Cardiac muscle cell (in vitro differentiated cells and primary cell): ENCODE measurements around the gene ATG16L1. TPM values are rescaled to one million over a fixed set of nuclear protein-coding genes. Genes with fewer than 3 reads are reported as not detected.

ENCODE experiments used
- DNase-seq, 2 donors: peaks; one replicate each; pipeline versions ENCODE4 v3.0.0 to v3.0.0-alpha.2; 2010 to 2017; ENCODE audit warnings: low read depth in 1 of 2, low spot score in 1 of 2
- H3K27ac ChIP-seq: fragments of 200-600 bp; sonication (generic); 2 replicates; pipeline ENCODE4 v1.5.1; 2016
- H3K27me3 ChIP-seq: fragments of 200-600 bp; sonication (generic); 2 replicates; pipeline ENCODE4 v1.6.0; 2016; ENCODE audit warnings: control low read depth
- H3K36me3 ChIP-seq: fragments of 200-600 bp; sonication (generic); 2 replicates; pipeline ENCODE4 v1.5.1; 2016; ENCODE audit warnings: control low read depth
- H3K4me1 ChIP-seq: fragments of 200-600 bp; sonication (generic); 2 replicates; pipeline ENCODE4 v1.8.1; 2017; ENCODE audit warnings: low read depth, mild to moderate bottlenecking, mixed run types
- H3K4me3 ChIP-seq: fragments of 200-600 bp; sonication (generic); 2 replicates; pipeline ENCODE4 v1.5.1; 2016; ENCODE audit warnings: mild to moderate bottlenecking
- H3K9me3 ChIP-seq: fragments of 200-600 bp; sonication (generic); 2 replicates; pipeline ENCODE4 v1.5.1; 2017; ENCODE audit warnings: low read depth, mild to moderate bottlenecking, control low read depth
- CTCF ChIP-seq: IDR thresholded peaks from 2 replicates; pipeline ENCODE4 v1.5.1; 2012; ENCODE audit warnings: low read depth, mild to moderate bottlenecking, low read length
- polyA plus RNA-seq: library from polyadenylated mRNA; unstranded; fragments of >200 nt; fragmentation: Nextera tagmentation; extraction: Ambion mirVana; gene quantifications from 2 replicates; pipeline ENCODE4 v1.2.1, GENCODE V29; 2016
- total RNA-seq: library from RNA; depleted of rRNA; stranded (reverse); fragments of >200 nt; gene quantifications from 2 replicates; pipeline ENCODE4 v1.2.3, GENCODE V29; 2016

Gene ATG16L1
- total and polyA plus RNA-seq, 2 experiments from 2014 or later: 18.5 to 36.1 TPM

GRCh38 chr2:233228376-233228775 is 23.1 kb upstream of the ATG16L1 start:
- no peaks in the 10 kb centered on the region for H3K4me1 ChIP-seq
- no peaks in the 10 kb centered on the region for H3K9me3 ChIP-seq
- DNase-seq: no peak
- no peak overlapping the region for H3K4me3 ChIP-seq
- no peak for TF ChIP-seq CTCF
- no peak overlapping the region for H3K27ac ChIP-seq
- no peaks in the 10 kb centered on the region for H3K27me3 ChIP-seq
- H3K36me3 ChIP-seq: no peaks in the 10 kb centered on the region

- Histone ChIP-seq H3K27ac (no peak overlapping the region), H3K4me3 (no peak overlapping the region), H3K4me1 (no peaks in the 10 kb centered on the region), H3K9me3 (no peaks in the 10 kb centered on the region), H3K36me3 (no peaks in the 10 kb centered on the region), H3K27me3 (no peaks in the 10 kb centered on the region)
- no peak for TF ChIP-seq CTCF
- no peak for DNase-seq
These were observed 17.7 kb upstream of the ATG16L1 start for GRCh38 chr2:233233618-233234230.

GRCh38 chr2:233234264-233234663 is 17.2 kb upstream of the ATG16L1 start:
- Histone ChIP-seq H3K27me3 (no peaks in the 10 kb centered on the region), H3K27ac (no peak overlapping the region), H3K36me3 (no peaks in the 10 kb centered on the region), H3K4me3 (no peak overlapping the region), H3K9me3 (no peaks in the 10 kb centered on the region), H3K4me1 (no peaks in the 10 kb centered on the region)
- no peak for TF ChIP-seq CTCF
- DNase-seq: no peak

- no peak overlapping the region for H3K27ac ChIP-seq
- DNase-seq: no peak
- no peaks in the 10 kb centered on the region for H3K27me3 ChIP-seq
- H3K4me3 ChIP-seq: no peak overlapping the region
- no peaks in the 10 kb centered on the region for H3K4me1 ChIP-seq
- H3K36me3 ChIP-seq: no peaks in the 10 kb centered on the region
- H3K9me3 ChIP-seq: no peaks in the 10 kb centered on the region
- TF ChIP-seq CTCF: no peak
These were observed 16.5 kb upstream of the ATG16L1 start for GRCh38 chr2:233234996-233235395.

- DNase-seq: no peak
- TF ChIP-seq CTCF: no peak
- H3K4me3 ChIP-seq: no peak overlapping the region
- H3K27ac ChIP-seq: no peak overlapping the region
- H3K27me3 ChIP-seq: no peaks in the 10 kb centered on the region
- no peaks in the 10 kb centered on the region for H3K36me3 ChIP-seq
- no peaks in the 10 kb centered on the region for H3K9me3 ChIP-seq
- no peaks in the 10 kb centered on the region for H3K4me1 ChIP-seq
These were observed 15.5 kb upstream of the ATG16L1 start for GRCh38 chr2:233235977-233236376.
